Fibroblast of skin of scalp (primary cell): Measurements from ENCODE around the gene PAF1. TPM values are rescaled to one million over a fixed set of nuclear protein-coding genes. Genes with fewer than 3 reads are reported as not detected.

ENCODE experiments used
- DNase-seq: peaks from one replicate; pipeline ENCODE4 v3.0.0-alpha.2; 2013
- polyA plus RNA-seq, 2 experiments: library from polyadenylated mRNA; unstranded; fragments of 120-200 nt; gene quantifications; one replicate each; pipeline ENCODE4 v1.2.1, GENCODE V29; 2013; ENCODE audit not compliant: insufficient read length in 2 of 2

PAF1 gene
- 44.9 TPM for polyA plus RNA-seq (2013, experiment 1 of 2; ENCODE audit: insufficient read length)
- polyA plus RNA-seq (2013, experiment 2 of 2; ENCODE audit: insufficient read length): 42.7 TPM

DNA sequence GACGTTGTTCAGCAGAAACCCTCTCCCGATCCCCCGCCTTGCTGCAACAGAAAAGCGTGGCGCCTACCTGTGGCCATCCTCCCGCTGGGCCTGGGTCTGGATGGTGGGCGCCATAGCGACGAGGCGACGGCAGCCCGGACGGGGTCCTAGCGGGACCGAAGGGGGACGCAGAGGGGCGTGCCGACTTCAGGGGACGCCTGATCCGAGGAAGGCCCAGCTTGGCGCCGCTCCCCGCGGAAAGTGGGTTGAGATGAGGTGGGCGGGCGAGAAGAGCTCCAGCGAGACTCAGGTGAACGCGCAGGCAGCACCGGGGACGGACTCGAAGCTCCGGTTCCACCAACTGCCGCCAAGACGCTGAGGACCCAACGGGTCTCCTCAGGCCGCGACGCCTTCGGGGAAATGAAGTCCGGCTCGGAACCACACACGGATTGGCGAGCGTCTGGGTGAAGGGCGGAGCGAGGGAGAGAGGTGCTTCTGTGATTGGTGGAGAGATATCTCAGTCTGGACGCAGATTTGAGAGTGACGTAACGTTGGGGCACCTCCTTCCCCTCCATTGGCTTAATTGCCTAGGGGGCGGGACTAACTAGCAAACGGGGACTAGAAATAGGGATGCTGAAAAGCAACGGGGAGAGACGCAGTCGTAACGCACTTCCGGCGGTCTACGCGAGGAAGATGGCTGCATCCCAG lies at the start of gene PAF1, which contains the start of gene MED29:
Gene PAF1, minus strand, starts transcription at position 356 of the 687 bp plus-strand sequence. Its CDS starts 242 bp downstream, at position 114.
Gene MED29, plus strand, starts transcription at position 628 of the 687 bp plus-strand sequence. Its CDS starts 45 bp downstream, at position 673.
- peak; percentile 100 for DNase-seq

DNA sequence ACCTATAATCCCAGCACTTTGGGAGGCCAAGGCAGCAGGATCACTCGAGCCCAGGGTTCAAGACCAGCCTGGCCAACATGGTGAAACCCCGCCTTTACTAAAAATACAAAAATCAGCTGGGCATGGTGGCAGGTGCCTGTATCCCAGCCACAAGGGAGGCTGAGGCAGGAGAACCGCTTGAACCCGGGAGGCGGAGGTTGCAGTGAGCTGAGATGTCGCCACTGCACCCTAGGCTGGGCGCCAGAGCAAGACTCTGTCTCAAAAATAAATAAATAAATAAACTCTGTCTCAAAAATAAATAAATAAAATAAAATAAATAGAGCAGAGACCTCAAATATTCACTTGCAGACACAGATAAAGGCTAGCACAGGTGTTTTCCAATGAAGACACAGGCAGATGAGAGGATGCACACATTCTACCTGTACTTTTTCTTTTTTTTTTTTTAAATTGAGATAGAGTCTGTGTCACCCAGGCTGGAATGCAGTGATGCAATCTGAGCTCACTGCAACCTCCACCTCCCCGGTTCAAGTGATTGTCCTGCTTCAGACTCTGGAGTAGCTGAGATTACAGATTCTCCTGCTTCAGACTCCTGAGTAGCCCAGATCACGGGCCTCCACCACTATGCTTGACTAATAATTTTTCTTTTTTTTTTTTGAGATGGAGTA lies 47.5 kb upstream of the PAF1 start:
- DNase-seq: peak; percentile 17

DNA sequence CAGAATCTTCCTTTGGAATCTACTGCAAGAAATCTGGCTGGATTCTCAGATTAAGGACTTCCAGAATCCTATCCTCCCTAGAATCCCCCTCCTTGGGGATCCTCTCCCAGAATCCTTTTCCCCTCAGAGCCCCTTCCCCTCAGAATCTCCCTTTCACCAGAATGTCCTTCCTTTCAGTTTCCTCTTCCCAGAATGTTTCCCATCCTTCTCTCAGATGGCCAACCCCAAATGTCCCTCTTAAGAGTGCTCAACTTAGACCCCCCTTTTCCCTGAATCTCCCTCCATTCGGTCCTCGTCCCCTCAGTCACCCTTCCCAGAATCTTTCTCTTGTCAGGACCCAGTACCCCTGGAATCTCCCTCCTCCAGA lies 45.4 kb upstream of the PAF1 start:
- DNase-seq: no peak

DNA sequence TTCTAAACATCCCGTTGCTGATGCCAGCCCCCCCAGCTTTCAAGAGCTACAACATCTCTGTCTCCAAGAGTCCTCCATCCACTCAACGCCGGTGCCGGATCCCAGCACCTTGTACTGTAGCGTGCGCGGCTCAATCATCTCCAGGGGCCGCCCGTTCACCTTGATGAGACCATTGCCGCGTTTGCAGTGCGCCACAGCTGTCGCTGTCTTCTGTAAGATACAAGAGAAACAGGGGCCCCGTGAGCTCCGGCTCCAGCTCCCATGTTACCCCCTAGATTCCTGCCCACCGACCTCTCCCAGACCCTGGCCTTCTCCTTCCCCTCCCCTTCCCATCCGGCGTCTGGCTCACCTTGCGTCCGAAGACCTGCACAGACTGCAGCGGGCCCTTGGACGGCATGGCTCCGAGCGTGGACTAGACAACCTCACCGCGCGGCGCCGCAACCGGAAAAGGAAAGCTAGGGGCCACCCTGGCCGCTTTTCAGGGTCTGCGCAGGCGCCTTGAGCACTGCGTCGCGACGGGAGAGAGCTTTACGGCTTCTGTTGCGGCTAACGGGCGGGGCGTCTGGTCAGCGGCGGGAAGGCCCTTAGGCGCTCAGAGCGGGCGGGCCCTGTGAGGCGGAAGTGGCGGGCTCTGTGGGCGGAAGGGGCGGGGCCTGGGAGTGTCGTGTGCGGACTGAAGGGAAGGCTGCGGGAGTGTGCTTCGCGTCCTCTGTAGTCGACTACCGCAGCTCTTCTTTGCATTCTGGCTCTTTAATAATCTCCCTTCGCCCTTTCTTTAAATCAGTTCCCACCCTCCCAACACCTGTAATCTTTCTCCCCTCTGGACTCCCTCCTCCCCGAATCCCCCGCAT lies 44.8 kb upstream of the PAF1 start, which contains the start of gene RPS16:
Gene RPS16, minus strand, starts transcription at position 451 of the 851 bp plus-strand sequence. Its CDS starts 54 bp downstream, at position 397.
- DNase-seq: peak; percentile 98

DNA sequence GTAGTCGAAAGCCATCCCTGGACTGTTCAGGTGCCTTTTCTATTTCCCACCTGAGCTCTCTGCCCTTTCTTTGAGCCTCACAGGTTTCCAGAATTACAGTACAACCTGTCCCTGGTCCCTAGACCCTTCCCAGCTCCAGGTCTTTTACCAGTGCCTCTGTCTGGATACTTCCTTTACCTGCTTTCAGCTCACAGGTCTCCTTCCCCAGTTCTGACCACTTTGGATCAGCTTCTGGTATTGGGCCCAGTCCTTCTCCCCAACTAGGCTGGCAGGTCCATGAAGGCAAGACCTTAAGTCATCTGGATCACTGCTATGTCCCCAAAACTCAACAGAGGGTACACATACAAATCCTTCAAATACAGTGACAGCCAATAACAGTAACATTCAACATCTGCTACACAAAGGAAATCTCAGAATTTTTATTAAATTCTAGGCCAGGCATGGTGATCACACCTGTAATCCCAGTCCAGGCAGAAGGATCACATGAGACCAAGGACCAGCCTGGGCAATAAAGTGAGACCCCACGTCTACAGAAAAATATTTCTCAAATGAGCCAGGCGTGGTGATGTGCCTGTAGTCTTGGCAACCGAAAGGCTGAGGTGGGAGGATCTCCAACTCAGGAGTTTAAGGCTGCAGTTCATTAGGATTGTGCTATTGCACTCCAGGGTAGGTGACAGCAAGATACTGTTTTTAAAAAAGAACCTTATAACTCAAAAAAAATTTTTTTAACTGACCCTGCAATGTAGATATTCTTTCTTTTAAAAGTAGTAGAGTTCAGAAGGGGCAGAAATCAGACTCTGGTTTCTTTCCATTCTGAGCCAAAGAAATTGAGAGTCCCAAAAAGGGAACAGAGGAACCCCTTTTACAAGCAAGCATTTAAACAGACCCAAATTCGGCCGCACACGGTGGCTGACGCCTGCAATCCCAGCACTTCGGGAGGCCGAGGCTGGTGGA lies 43.5 kb upstream of the PAF1 start:
- no peak for DNase-seq

DNA sequence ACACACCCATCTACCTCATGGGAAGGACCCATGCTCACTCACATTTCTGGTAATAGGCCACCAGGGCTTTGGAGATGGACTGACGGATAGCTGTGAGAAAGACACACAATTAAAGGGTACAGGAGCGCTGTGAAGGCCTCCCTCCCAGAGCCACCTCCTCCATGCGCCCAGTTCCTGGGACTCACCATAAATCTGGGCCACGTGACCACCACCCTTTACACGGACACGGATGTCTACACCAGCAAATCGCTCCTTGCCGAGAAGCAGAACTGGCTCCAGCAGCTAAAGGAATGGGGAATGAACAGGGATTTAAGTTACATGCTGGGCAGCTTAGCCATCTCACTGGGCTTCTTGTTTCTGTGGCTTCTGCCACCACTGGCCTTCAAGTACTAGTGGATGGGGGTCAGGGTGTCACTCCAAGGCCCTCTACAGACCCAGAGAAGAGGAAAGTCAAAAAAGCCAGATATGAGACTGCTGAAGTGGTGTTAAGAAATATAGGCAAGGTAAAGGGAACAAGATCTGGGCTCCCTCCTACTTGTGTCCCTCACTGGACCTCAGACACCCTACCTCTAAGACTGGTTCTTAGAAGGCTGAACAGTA lies 42.7 kb upstream of the PAF1 start:
- DNase-seq: no peak

DNA sequence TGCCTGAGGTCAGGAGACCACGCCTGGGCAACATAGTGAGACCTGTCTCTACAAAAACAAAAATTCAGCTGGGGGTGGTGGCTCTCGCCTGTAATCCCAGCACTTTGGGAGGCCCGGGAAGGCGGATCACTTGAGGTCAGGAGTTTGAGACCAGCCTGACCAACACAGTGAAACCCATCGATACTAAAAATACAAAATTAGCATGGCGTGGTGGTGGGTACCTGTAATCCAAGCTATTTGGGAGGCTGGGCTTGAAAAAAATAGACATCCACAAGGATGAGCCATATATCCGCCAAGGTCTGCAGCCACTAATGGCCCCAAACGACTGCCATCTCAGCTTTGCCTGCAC lies 41.7 kb upstream of the PAF1 start:
- no peak for DNase-seq

DNA sequence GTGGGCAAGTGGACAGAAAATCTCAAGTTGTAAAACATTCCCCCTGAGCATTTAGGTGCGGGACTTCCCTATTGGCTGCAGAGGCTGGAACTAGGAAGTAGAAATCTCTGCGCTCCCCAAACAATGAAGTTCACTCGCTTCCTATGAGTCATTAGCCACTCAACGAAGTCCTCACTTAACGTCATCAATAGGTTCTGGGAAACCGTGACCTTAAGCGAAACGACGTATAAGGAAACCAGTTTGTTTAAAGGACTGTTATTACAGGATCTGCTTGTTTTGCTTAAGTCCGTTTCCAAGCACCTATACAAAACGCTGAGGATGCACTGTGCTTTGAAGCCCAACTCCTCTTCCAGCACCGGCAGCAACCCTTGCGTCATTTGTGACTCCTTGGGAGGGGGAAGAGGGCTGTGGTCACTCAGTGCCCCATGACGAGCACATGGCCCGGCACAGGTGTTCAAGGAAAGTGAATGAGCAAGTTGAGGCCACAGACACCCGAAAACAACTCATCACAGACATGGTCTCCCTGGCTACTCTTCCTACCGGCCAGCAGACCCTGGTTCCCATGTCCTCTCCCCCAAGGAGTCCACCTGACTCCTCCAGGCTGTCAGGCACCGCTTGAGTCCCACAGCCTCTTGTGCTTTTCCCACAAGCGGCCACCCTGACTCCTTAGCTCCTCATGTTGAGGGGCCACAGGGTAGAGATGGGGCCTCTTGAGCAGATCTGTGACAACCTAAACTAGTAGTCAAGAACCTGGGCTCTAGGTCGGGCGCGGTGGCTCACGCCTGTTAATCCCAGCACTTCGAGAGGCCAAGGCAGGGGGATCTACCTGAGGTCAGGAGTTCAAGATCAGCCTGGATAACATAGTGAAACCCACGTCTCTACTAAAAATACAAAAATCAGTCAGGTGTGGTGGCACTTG lies 40.0 kb upstream of the PAF1 start:
- no peak for DNase-seq

DNA sequence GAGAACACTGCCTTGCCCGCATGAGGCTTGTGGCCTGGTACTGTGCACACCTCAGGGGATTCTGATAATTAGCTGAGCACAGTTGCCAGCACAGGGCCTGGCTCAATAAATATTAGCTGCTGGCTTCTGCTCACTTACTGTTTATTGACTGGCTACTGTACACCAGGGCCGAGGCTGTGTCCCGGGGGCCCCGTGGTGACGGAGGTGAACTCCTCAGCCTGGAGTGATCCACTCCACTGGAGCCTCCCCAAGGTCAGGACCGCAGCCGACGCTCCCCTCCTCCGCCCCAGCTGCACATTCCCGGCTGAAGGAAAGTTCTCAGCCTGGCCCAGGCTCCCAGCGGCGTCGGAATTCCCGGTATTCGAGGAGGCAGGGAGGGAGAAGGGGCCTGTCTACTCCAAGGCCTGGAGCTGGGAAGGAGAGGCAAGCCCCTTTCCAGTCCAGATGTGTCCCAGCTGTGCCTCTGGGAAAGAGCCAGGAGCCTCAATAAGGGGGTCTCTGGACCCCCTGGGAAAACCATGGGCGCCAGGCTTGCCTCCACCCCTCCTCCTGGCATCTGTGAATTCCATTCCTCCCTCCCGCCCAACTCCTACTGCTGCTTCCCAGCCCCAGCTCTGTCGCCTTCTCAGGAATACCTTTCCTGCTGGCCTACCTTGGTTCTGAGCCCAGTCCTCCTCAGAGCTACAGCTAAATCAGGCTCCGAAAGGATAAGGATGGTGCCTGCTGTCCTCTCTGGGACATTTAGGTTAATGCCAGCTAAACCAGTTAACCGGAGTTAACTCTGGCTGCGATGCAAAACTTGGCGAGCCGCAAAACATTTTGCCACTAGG lies 37.6 kb upstream of the PAF1 start:
- DNase-seq: peak; percentile 96

DNA sequence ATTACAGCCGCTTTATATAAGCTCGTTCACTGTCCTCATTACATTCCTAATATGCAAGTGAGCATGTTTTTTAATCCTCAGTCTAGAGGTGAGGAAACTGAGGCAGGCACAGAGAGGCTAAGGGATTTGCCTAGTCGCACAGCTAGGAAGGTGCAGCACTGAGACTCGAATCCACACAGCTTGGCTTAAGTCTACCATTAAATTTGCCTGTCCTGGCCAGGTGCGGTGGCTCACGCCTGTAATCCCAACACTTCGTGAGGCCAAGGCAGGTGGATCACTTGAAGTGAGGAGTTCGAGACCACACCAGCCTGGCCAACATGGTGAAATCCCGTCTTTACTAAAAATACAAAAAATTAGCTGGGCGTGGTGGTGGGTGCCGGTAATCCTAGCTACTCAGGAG lies 36.8 kb upstream of the PAF1 start:
- no peak for DNase-seq

DNA sequence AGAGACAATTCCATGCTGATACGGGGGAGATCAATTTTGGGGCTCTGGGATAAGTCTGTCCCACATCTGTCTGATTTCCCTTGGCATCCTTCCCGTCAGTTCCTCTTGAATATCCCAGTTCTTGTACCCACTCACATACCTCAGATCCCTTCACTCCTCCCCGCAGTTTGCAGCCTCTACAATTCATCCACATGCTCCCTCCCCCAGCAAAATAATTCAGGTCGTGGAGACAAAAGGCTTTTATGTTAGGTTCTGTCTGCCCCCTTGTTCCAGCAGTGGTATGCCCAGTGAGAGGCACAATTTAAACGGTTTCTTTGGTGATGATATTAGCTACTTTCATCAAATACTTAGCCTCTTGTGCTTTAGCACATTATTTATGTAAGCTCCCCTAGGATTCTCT lies 35.3 kb upstream of the PAF1 start:
- DNase-seq: no peak

DNA sequence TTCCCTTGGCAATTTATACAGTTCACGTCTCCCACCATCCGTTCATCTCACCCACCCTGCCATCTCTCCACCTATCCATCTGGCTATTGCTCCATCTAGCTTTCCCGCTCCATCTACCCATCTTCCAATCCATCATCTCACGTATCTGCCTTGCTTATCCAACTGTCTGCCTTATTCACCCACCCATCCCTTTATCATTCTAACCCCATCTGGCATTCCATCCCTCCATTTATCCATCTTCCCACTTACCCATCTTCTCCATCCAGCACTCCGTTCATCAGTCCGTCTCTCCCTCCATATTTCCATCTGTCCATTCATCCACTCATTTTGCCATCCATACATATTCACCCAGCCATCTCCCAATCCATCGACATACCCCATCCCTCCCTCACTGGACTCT lies 34.8 kb upstream of the PAF1 start:
- DNase-seq: no peak

DNA sequence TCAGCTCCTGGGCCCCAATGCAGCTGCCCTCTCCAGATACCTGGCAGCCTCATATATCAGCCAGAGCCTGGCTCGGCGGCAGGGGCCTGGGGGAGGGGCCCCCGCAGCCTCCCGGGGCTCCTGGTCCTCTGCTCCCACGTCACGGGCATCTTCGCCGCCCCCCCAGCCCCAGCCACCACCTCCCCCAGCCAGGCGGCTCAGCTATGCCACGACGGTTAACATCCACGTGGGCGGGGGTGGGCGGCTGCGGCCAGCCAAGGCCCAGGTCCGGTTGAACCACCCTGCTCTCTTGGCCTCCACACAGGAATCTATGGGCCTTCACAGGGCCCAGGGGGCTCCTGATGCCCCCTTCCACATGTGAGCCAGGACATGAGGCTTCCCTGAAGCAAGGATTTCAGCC lies 34.0 kb upstream of the PAF1 start:
- no peak for DNase-seq

DNA sequence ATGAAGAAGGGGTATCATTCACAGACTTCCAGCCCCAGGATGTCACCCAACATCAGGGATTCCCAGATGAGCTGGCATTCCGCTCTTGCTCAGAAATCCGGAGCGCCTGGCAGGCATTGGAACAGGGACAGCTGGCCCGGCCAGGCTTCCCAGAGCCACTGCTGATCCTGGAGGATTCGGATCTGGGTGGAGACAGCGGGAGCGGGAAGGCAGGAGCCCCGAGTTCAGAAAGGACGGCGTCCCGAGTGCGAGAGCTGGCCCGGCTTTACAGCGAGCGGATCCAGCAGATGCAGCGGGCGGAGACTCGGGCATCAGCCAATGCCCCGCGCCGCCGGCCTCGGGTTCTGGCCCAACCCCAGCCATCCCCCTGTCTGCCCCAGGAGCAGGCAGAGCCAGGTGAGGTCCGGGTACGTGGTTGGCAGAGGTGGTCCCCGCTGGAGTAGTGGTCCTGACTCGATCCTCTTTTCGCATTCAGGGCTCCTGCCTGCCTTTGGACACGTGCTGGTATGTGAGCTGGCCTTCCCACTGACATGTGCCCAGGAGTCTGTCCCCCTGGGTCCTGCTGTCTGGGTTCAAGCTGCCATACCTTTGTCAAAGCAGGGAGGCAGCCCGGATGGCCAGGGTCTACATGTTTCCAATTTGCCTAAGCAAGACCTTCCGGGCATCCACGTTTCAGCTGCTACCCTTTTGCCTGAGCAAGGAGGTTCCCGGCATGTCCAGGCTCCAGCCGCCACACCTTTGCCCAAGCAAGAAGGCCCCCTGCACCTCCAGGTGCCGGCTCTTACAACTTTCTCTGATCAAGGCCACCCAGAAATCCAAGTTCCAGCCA lies 32.6 kb upstream of the PAF1 start:
- DNase-seq: no peak

DNA sequence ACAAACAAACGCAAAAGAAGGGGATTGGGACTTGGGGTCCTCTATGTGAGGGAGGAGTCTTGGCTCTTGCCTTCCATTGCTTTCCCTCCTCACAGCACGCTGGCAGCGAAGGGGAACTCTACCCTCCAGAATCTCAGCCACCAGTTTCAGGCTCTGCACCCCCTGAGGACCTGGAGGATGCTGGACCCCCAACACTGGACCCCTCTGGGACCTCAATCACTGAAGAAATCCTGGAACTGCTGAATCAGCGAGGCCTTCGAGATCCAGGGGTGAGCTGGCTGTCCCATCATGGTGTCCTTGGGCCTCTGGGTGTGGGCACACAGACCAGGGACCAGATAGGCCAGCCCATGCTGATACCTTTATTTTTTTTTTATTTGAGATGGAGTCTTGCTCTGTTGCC lies 31.1 kb upstream of the PAF1 start:
- DNase-seq: no peak

DNA sequence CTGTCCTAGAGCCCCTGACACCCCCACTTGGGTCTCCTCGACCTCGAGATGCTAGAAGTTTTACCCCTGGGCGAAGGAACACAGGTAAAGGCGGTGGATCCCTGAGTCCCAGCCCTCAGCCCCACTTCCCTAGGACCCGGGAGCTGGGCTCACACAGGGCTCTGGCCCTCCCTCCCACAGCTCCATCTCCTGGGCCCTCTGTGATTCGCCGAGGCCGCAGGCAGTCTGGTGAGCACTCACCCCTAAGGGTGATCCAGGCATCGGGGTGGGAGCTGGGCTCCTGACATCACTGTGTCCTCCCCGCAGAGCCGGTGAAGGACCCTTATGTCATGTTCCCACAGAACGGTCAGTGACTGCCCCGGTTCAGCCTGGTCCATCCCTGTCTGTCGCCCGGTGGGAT lies 29.9 kb upstream of the PAF1 start:
- no peak for DNase-seq

DNA sequence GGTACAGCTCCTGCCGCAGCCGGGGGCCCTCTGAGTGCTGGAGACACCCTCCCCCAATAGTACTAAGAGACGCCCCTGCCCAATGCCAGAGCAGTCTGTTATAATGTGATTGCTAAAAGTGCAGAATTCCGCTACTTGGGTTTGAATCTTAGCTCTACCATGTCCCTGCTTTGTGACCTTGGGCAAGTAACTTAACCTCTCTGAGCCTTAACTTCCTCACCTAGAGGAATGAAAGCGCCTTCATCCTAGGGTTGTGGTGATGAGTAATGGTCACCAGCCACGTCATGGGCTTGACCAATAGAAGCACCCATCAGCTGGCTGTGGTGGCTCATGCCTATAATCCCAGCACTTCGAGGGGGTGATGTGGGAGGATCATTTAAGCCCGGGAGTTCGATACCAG lies 28.1 kb upstream of the PAF1 start:
- DNase-seq: no peak

DNA sequence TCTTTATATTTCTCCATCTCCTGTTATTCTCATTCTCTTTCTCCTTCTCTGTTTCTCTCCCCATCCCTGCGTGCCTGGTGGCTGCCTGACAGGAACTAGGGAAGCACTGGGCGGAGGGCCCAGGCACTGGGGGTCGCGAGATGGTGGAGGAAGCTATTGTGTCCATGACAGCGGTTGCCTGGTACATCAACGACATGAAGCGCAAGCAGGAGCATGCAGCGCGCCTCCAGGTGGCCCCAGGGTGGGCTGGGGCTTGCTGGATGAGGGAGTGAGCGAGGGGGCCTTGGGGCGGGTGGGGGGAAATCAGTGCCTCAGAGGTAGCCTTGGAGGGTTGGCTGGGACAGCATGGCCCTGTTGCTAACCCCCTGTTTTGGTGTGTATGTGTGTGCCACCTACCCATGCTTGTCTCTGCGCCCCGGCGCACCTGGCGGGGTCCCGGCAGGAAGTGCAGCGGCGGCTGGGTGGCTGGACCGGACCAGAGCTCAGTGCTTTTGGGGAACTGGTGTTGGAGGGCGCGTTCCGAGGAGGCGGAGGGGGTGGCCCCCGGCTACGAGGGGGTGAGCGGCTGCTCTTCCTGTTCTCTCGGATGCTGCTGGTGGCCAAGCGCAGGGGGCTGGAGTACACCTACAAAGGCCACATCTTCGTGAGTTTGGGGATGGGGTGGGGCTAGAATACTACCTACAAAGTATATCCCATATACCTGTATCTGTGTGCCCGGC lies 26.7 kb upstream of the PAF1 start:
- DNase-seq: no peak
